ENCODE measurements around the gene SIPA1. TPM values are rescaled to one million over a fixed set of nuclear protein-coding genes. Genes with fewer than 3 reads are reported as not detected.

Gene SIPA1
- total and polyA plus RNA-seq, 2 of the 8 experiments (the other 6 are each of a cell fraction or from before 2014, with no cell fraction given), result 35.3 to 72.2 TPM

GRCh38 chr11:65644837-65645236 lies 6.9 kb downstream of the SIPA1 start:
- no peak overlapping the region for H3K4me2 ChIP-seq (ENCODE audit: insufficient read depth in 1 of 2, low read depth in 2 of 2, low read length in 2 of 2)
- H2BK120ac ChIP-seq (replicated peaks; ENCODE audit: low read depth, low read length), result no peak overlapping the region
- no peak overlapping the region for H3K27ac ChIP-seq (ENCODE audit: low read depth, low read length)
- H2AFZ ChIP-seq (ENCODE audit: low read length), result no peak overlapping the region
- WGBS, 2 experiments (ENCODE audit: extremely low coverage in 1 of 2, insufficient coverage in 1 of 2, insufficient read length in 1 of 2, insufficient replicate concordance in 2 of 2, low coverage in 1 of 2, low lambda C conversion rate in 2 of 2, missing lambda C conversion rate in 1 of 2), result 88% methylated on average over 11 of the region's 11 CpGs; no CpG with 5 or more reads in 1 of the 2 experiments
- no peaks in the 10 kb centered on the region; the same call in 1 of the 2 replicates for H3K79me1 ChIP-seq (ENCODE audit: low read depth, low read length)
- DNase-seq (ENCODE audit: low read depth in 1 of 2, low spot score in 2 of 2), result no peak
- no peak overlapping the region for H2BK20ac ChIP-seq (ENCODE audit: low read length)
- no peaks in the 10 kb centered on the region; a peak in 1 of 8 replicates for H3K36me3 ChIP-seq (ENCODE audit: control insufficient read depth in 2 of 4, insufficient read depth in 4 of 4, low read length in 3 of 4)
- H3K14ac ChIP-seq (ENCODE audit: insufficient read length), result no peak overlapping the region
- POLR2A ChIA-PET (ENCODE audit: partially characterized antibody), result interaction anchor here (0.9 to 7.5 kb wide), 7 partner anchors 8 to 523 kb away, joined by 3 to 58 read pairs (median 5); partner anchors contain the start of genes FAU, MRPL49 and RELA
- no peak for TF ChIP-seq HDAC2 (IDR thresholded peaks at IDR 0.05; ENCODE audit: borderline replicate concordance in 1 of 2, low read depth in 2 of 2, low read length in 2 of 2)
- no peak for TF ChIP-seq MAX (IDR thresholded peaks at IDR 0.05)
- no peak for TF ChIP-seq RFX5 (IDR thresholded peaks at IDR 0.05; ENCODE audit: borderline replicate concordance, low read depth, low read length)
- no peak for TF ChIP-seq SAP30 (IDR thresholded peaks at IDR 0.05; ENCODE audit: insufficient read depth, insufficient replicate concordance, low read length)
- TF ChIP-seq KDM1A (IDR thresholded peaks at IDR 0.05; ENCODE audit: borderline replicate concordance, low read length), result no peak
- no peak overlapping the region for H2BK12ac ChIP-seq (ENCODE audit: low read depth, low read length)
- no peak for FAIRE-seq
- no peaks in the 10 kb centered on the region for H3K9me3 ChIP-seq (ENCODE audit: insufficient read depth in 2 of 2, low read depth in 1 of 2, low read length in 1 of 2)
- peaks cover 0 to 13% of the 10 kb centered on the region in 2 experiments for H4K20me1 ChIP-seq (replicated peaks in 1 of 2; ENCODE audit: control insufficient read depth in 1 of 2, insufficient read depth in 2 of 2, low read length in 2 of 2)
- CTCF ChIA-PET (ENCODE audit: partially characterized antibody), result interaction anchor here (0.8 to 1.9 kb wide), 5 partner anchors 11 to 98 kb away, joined by 3 to 4 read pairs (median 3); no protein-coding TSS in a partner anchor
- no peak overlapping the region for H3K23ac ChIP-seq (ENCODE audit: insufficient read length)
- no peak overlapping the region for H2BK15ac ChIP-seq (ENCODE audit: low read length)
- no peak overlapping the region for H2AK5ac ChIP-seq (ENCODE audit: low read depth, low read length)
- H3K4me1 ChIP-seq (replicated peaks in 1 of 4; ENCODE audit: control insufficient read depth in 3 of 4, insufficient read depth in 4 of 4, low read length in 3 of 4), result peaks cover 0 to 21% (median 14%) of the 10 kb centered on the region in 4 experiments; a peak in 6 of 7 replicates
- H2BK5ac ChIP-seq (ENCODE audit: low read depth, low read length), result 0 out of 2 replicates have a peak overlapping the region, but pooled peaks have one; percentile 39
- H3K9ac ChIP-seq (replicated peaks in 1 of 4; ENCODE audit: extremely low read depth in 1 of 4, low read depth in 3 of 4, low read length in 3 of 4), result no peak overlapping the region
- no peak overlapping the region for H4K91ac ChIP-seq (replicated peaks; ENCODE audit: insufficient read length, low read length)
- H3K18ac ChIP-seq (ENCODE audit: extremely low read depth, low read length), result no peak overlapping the region
- H3K79me2 ChIP-seq (ENCODE audit: control insufficient read depth in 1 of 2, insufficient read depth in 2 of 2, low read length in 2 of 2), result no peaks in the 10 kb centered on the region
- peaks cover 11% of the 10 kb centered on the region; the same call in 1 of the 2 replicates for H3K23me2 ChIP-seq (ENCODE audit: low read depth, low read length)
- H3K27me3 ChIP-seq (replicated peaks in 1 of 4; ENCODE audit: control insufficient read depth in 3 of 4, extremely low read depth in 1 of 4, insufficient read depth in 3 of 4, low read length in 3 of 4), result peaks cover 0 to 8% (median 2%) of the 10 kb centered on the region in 4 experiments; a peak in 3 of 7 replicates
- no peak overlapping the region for H3K56ac ChIP-seq (replicated peaks; ENCODE audit: insufficient read length, low read depth, low read length)
- H3K4me3 ChIP-seq (ENCODE audit: extremely low read depth in 1 of 4, insufficient read depth in 2 of 4, low read depth in 3 of 4, low read length in 4 of 4), result no peak overlapping the region
- no peak overlapping the region for H4K8ac ChIP-seq (ENCODE audit: extremely low read depth, insufficient read depth, low read length)
- no peak overlapping the region for H4K5ac ChIP-seq (ENCODE audit: insufficient read length, low read depth, low read length)
- no peak overlapping the region for H3K4ac ChIP-seq (replicated peaks; ENCODE audit: insufficient read length, low read depth, low read length)

Measured in H1 (cell line).